SK-N-SH treated with all-trans-retinoic acid at 6 μM for 48 hours (cell line): ENCODE measurements around the gene SLC28A2.
"Not testable (repeated sequence)": the region's sequence is repeated elsewhere in the genome, so short reads cannot be mapped to it uniquely, and the experiment has no call there.

ENCODE experiments used
- ATAC-seq: fragments of 200-7000 bp; cut with Tn5 transposase; 3 replicates; pipeline ENCODE4 v1.9.1; 2020; ENCODE audit warnings: mild to moderate bottlenecking, moderate library complexity
- CSDC2 ChIP-seq: fragments of 250-450 bp; sonication (Bioruptor Pico); IDR thresholded peaks from 2 replicates; pipeline ENCODE4 v1.5.0; 2020; ENCODE audit warnings: mild to moderate bottlenecking, moderate library complexity
- ESRRG ChIP-seq: fragments of 250-450 bp; sonication (Bioruptor Pico); IDR thresholded peaks from 2 replicates; pipeline ENCODE4 v1.6.1; 2021; ENCODE audit warnings: mild to moderate bottlenecking
- GLIS3 ChIP-seq: fragments of 250-450 bp; sonication (Bioruptor Pico); IDR thresholded peaks from 2 replicates; pipeline ENCODE4 v1.5.0; 2020; ENCODE audit warnings: mild to moderate bottlenecking, moderate library complexity
- ISL1 ChIP-seq: fragments of 250-450 bp; sonication (Bioruptor Pico); IDR thresholded peaks from 2 replicates; pipeline ENCODE4 v2.1.2; 2022; ENCODE audit warnings: mild to moderate bottlenecking, moderate library complexity
- OSR1 ChIP-seq: fragments of 250-450 bp; sonication (Bioruptor Pico); IDR thresholded peaks from 2 replicates; pipeline ENCODE4 v1.8.0; 2022; ENCODE audit warnings: moderate library complexity, mild to moderate bottlenecking, inconsistent platforms
- PPARA ChIP-seq: fragments of 250-450 bp; sonication (Bioruptor Pico); IDR thresholded peaks from 2 replicates; pipeline ENCODE4 v1.5.0; 2020; ENCODE audit warnings: mild to moderate bottlenecking, borderline replicate concordance
- SNAI2 ChIP-seq: fragments of 250-450 bp; sonication (Bioruptor Pico); IDR thresholded peaks from 2 replicates; pipeline ENCODE4 v1.5.0; 2020; ENCODE audit warnings: mild to moderate bottlenecking, moderate library complexity
- TCF4 ChIP-seq: fragments of 250-450 bp; sonication (Bioruptor Pico); IDR thresholded peaks from 2 replicates; pipeline ENCODE4 v1.8.0; 2021; ENCODE audit warnings: mild to moderate bottlenecking, moderate library complexity, borderline replicate concordance
- TOX ChIP-seq: fragments of 250-450 bp; sonication (Bioruptor Pico); IDR thresholded peaks from 2 replicates; pipeline ENCODE4 v1.8.0; 2021; ENCODE audit warnings: mild to moderate bottlenecking, moderate library complexity, borderline replicate concordance
- ZC3H10 ChIP-seq: fragments of 250-450 bp; sonication (Bioruptor Pico); IDR thresholded peaks from 2 replicates; pipeline ENCODE4 v1.5.1; 2021; ENCODE audit warnings: mild to moderate bottlenecking, moderate library complexity
- ZNF565 ChIP-seq: fragments of 450-650 bp; formaldehyde crosslinking; conservative IDR thresholded peaks from 2 replicates; pipeline ENCODE4 v1.5.0; 2020; ENCODE audit warnings: low read depth, mild to moderate bottlenecking, moderate library complexity
- ZNF70 ChIP-seq: fragments of 450-650 bp; formaldehyde crosslinking; IDR thresholded peaks from 2 replicates; pipeline ENCODE4 v1.5.0; 2020; ENCODE audit warnings: mild to moderate bottlenecking, moderate library complexity
- ZNF8 ChIP-seq: fragments of 450-650 bp; formaldehyde crosslinking; IDR thresholded peaks from 2 replicates; pipeline ENCODE4 v1.5.0; 2020; ENCODE audit warnings: mild to moderate bottlenecking, moderate library complexity
- TF ChIP-seq, protein P1 (sequence below): fragments of 250-450 bp; sonication (Bioruptor Pico); IDR thresholded peaks from 2 replicates; pipeline ENCODE4 v1.5.1; 2020; ENCODE audit warnings: low read depth, mild to moderate bottlenecking, moderate library complexity
- TF ChIP-seq, protein P2 (sequence below): fragments of 250-450 bp; sonication (Bioruptor Pico); IDR thresholded peaks from 2 replicates; pipeline ENCODE4 v1.5.1; 2021; ENCODE audit warnings: mild to moderate bottlenecking, moderate library complexity
- TF ChIP-seq, protein P3 (sequence below): fragments of 250-450 bp; sonication (Bioruptor Pico); IDR thresholded peaks from 2 replicates; pipeline ENCODE4 v1.5.0; 2020; ENCODE audit warnings: mild to moderate bottlenecking, moderate library complexity
- TF ChIP-seq, protein P4 (sequence below): fragments of 250-450 bp; sonication (Bioruptor Pico); IDR thresholded peaks from 2 replicates; pipeline ENCODE4 v1.8.0; 2020; ENCODE audit warnings: mild to moderate bottlenecking, moderate library complexity, borderline replicate concordance
- TF ChIP-seq, protein P5 (sequence below): fragments of 250-450 bp; sonication (Bioruptor Pico); IDR thresholded peaks from 2 replicates; pipeline ENCODE4 v1.8.0; 2021; ENCODE audit warnings: low read depth, mild to moderate bottlenecking, moderate library complexity, borderline replicate concordance

Gene SLC28A2

DNA sequence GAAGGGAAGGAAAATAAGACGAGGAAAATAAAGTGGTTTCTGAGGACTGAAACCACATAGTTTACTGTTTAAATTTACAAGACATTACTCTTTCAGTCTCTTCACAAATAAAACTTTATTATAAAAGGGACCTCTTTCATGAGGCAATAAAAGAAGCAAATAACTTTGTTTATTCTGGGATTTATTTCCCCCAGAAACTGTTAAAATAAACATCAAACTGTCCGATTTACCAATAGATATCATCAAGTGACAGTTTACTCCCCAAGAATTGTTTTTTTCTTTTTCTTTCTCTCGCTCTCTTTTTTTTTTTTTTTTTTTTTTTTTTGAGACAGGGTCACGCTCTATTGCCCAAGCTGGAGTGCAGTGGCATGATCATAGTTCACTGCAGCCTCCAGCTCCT is 54.1 kb downstream of the SLC28A2 start:
- no peak for ATAC-seq
- no peak for TF ChIP-seq OSR1 (CRISPR knock-in tag)

DNA sequence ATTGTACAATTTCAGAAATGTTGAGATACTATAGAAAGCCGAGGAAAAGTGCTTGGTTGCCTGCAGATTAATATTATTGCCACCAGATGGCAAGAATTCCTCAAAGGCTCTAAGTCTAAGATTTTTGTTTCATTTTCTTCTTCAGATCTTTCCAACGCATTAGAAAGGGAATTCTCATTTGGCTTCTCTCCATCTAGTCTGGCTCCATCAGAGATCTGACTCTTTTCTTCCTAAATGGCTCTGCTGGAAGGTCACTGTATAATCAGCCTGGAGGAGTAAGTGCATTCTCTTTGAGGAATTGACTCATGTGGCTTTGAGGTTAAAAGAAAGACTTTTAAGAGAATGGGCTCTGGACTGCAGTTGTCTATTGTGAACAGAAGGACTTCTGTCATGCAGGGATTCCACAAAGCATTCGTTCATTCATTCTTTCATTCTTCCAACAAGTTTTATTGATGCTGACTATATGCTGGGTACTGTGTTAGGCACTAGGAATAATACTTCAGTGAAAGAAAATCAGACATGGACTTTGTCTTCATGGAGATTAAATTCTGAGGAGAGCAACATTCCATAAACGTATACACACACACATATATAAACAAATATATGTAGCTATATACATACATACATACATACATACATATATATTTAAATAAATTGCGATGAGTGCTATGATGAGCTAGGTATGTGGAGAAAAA is 55.3 kb downstream of the SLC28A2 start:
- peak; percentile 93 for ATAC-seq
- peak; percentile 40; the same call in 1 of the 2 replicates for TF ChIP-seq ISL1 (CRISPR knock-in tag)
- no peak for TF ChIP-seq ESRRG
- TF ChIP-seq, all 23 proteins: peak for 1

DNA sequence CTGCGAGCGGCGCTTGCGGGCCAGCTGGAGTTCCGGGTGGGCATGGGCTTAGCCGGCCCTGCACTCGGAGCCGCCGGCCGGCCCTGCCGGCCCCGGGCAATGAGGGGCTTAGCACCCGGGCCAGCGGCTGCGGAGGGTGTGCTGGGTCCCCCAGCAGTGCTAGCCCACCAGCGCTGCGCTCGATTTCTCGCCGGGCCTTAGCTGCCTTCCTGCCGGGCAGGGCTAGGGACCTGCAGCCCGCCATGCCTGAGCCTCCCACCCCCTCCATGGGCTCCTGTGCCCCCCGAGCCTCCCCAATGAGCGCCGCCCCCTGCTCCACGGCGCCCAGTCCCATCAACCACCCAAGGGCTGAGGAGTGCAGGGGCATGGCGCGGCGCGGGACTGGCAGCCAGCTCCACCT is 62.1 kb downstream of the SLC28A2 start:
- ATAC-seq, result not testable (repeated sequence)

DNA sequence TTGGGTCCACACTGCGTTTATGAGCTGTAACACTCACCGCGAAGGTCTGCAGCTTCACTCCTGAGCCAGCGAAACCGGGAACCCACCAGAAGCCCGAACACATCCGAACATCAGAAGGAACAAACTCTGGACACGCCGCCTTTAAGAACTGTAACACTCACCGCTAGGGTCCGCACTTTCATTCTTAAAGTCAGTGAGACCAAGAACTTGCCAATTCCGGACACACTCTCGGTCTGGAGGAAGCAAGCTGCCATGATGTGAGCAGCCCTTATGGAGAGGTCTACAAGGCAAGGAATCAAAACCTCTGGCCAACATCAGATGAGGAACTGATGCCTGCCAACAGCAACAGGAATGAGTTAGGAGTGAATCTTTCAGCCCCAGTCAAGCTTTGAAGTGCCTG is 62.9 kb downstream of the SLC28A2 start:
- TF ChIP-seq, protein P1, sequence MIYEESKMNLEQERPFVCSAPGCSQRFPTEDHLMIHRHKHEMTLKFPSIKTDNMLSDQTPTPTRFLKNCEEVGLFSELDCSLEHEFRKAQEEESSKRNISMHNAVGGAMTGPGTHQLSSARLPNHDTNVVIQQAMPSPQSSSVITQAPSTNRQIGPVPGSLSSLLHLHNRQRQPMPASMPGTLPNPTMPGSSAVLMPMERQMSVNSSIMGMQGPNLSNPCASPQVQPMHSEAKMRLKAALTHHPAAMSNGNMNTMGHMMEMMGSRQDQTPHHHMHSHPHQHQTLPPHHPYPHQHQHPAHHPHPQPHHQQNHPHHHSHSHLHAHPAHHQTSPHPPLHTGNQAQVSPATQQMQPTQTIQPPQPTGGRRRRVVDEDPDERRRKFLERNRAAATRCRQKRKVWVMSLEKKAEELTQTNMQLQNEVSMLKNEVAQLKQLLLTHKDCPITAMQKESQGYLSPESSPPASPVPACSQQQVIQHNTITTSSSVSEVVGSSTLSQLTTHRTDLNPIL, result no peak
- ATAC-seq, result no peak

DNA sequence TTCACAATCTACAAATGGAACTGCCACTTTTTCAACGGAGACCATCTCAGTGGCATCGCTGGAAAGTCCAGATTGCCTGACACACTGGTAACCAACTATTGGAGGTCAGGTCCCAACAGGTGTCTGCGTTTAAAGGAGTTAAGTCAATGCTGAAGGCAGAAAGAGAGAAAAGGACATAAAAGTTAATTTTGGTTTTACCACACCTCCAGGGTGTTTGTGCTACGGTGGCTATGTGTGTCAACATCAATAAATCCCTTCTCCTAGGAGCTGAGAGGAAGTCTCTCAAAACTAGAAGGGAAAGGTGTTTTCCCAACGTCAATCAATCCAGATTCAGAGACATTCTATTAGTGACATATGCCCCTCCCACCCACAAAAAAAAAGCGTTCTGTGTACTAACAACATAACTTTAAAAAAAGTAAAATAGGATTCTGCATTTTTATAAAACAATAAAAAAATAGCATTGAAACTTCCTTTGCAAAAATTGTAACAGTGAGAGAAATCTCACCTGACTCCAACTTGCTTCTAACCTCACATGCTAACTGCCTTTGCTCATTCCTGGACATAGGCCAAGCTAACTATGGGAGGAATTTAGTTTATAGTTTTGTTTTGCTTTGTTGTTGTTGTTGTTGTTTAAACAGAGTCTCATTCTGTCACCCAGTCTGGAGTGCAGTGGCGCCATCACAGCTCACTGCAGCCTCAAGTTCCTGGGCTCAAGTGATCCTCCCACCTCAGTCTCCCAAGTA is 67.6 kb downstream of the SLC28A2 start:
- no peak for TF ChIP-seq TOX (CRISPR knock-in tag)
- no peak for ATAC-seq

DNA sequence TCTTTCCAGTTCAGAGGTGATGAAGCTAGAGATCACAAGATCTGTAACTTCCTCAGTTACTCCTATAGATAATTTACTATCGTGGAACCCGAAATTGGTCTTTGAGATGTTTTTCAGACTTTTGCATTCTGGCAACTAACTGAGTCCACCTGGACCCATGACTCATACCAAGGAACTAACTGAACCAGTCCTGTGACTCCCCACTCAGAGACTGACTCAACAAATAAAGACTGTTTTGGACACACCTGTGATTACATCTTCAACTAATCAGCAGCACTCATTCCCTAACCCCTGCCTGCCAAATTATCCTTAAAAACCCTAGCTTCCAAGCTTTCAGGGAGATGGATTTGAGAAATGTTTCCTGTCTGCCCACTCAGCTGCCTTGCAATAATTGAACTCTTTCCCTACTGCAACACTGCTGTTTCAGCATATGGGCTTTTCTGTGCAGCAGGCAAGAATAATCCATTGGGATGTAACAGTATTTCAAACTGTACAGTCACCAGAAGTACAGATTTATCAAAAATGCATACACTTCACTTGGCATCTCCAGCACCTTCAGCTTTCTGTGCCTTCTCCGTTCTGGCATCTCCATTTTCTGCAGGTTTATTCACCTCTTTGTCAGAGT is 68.7 kb downstream of the SLC28A2 start:
- ATAC-seq, result no peak
- TF ChIP-seq ZNF70 (no peak), CSDC2 (no peak), PPARA (CRISPR knock-in tag) (no peak), ISL1 (CRISPR knock-in tag) (no peak), SNAI2 (CRISPR knock-in tag) (no peak), GLIS3 (CRISPR knock-in tag) (no peak), TCF4 (CRISPR knock-in tag) (no peak), ZNF8 (CRISPR knock-in tag) (no peak), ZC3H10 (CRISPR knock-in tag) (no peak), ZNF565 (CRISPR knock-in tag) (no peak), TOX (CRISPR knock-in tag) (no peak)
- TF ChIP-seq, protein P2, sequence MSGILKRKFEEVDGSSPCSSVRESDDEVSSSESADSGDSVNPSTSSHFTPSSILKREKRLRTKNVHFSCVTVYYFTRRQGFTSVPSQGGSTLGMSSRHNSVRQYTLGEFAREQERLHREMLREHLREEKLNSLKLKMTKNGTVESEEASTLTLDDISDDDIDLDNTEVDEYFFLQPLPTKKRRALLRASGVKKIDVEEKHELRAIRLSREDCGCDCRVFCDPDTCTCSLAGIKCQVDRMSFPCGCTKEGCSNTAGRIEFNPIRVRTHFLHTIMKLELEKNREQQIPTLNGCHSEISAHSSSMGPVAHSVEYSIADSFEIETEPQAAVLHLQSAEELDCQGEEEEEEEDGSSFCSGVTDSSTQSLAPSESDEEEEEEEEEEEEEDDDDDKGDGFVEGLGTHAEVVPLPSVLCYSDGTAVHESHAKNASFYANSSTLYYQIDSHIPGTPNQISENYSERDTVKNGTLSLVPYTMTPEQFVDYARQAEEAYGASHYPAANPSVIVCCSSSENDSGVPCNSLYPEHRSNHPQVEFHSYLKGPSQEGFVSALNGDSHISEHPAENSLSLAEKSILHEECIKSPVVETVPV (CRISPR knock-in tag), result no peak
- TF ChIP-seq, protein P3, sequence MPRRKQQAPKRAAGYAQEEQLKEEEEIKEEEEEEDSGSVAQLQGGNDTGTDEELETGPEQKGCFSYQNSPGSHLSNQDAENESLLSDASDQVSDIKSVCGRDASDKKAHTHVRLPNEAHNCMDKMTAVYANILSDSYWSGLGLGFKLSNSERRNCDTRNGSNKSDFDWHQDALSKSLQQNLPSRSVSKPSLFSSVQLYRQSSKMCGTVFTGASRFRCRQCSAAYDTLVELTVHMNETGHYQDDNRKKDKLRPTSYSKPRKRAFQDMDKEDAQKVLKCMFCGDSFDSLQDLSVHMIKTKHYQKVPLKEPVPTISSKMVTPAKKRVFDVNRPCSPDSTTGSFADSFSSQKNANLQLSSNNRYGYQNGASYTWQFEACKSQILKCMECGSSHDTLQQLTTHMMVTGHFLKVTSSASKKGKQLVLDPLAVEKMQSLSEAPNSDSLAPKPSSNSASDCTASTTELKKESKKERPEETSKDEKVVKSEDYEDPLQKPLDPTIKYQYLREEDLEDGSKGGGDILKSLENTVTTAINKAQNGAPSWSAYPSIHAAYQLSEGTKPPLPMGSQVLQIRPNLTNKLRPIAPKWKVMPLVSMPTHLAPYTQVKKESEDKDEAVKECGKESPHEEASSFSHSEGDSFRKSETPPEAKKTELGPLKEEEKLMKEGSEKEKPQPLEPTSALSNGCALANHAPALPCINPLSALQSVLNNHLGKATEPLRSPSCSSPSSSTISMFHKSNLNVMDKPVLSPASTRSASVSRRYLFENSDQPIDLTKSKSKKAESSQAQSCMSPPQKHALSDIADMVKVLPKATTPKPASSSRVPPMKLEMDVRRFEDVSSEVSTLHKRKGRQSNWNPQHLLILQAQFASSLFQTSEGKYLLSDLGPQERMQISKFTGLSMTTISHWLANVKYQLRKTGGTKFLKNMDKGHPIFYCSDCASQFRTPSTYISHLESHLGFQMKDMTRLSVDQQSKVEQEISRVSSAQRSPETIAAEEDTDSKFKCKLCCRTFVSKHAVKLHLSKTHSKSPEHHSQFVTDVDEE (CRISPR knock-in tag), result no peak
- TF ChIP-seq, protein P4, sequence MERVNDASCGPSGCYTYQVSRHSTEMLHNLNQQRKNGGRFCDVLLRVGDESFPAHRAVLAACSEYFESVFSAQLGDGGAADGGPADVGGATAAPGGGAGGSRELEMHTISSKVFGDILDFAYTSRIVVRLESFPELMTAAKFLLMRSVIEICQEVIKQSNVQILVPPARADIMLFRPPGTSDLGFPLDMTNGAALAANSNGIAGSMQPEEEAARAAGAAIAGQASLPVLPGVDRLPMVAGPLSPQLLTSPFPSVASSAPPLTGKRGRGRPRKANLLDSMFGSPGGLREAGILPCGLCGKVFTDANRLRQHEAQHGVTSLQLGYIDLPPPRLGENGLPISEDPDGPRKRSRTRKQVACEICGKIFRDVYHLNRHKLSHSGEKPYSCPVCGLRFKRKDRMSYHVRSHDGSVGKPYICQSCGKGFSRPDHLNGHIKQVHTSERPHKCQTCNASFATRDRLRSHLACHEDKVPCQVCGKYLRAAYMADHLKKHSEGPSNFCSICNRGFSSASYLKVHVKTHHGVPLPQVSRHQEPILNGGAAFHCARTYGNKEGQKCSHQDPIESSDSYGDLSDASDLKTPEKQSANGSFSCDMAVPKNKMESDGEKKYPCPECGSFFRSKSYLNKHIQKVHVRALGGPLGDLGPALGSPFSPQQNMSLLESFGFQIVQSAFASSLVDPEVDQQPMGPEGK (CRISPR knock-in tag), result no peak
- TF ChIP-seq, protein P5, sequence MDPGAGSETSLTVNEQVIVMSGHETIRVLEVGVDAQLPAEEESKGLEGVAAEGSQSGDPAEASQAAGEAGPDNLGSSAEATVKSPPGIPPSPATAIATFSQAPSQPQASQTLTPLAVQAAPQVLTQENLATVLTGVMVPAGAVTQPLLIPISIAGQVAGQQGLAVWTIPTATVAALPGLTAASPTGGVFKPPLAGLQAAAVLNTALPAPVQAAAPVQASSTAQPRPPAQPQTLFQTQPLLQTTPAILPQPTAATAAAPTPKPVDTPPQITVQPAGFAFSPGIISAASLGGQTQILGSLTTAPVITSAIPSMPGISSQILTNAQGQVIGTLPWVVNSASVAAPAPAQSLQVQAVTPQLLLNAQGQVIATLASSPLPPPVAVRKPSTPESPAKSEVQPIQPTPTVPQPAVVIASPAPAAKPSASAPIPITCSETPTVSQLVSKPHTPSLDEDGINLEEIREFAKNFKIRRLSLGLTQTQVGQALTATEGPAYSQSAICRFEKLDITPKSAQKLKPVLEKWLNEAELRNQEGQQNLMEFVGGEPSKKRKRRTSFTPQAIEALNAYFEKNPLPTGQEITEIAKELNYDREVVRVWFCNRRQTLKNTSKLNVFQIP (CRISPR knock-in tag), result no peak
- TF ChIP-seq, all 23 proteins: peak for 0
